Measurements from ENCODE around the gene C19orf25. TPM values are rescaled to one million over a fixed set of nuclear protein-coding genes. Genes with fewer than 3 reads are reported as not detected.

Gene C19orf25
- total and polyA plus RNA-seq, 2 donors (not counting 1 experiment from before 2014, with no cell fraction given) = 34.2 to 68.3 TPM

DNA sequence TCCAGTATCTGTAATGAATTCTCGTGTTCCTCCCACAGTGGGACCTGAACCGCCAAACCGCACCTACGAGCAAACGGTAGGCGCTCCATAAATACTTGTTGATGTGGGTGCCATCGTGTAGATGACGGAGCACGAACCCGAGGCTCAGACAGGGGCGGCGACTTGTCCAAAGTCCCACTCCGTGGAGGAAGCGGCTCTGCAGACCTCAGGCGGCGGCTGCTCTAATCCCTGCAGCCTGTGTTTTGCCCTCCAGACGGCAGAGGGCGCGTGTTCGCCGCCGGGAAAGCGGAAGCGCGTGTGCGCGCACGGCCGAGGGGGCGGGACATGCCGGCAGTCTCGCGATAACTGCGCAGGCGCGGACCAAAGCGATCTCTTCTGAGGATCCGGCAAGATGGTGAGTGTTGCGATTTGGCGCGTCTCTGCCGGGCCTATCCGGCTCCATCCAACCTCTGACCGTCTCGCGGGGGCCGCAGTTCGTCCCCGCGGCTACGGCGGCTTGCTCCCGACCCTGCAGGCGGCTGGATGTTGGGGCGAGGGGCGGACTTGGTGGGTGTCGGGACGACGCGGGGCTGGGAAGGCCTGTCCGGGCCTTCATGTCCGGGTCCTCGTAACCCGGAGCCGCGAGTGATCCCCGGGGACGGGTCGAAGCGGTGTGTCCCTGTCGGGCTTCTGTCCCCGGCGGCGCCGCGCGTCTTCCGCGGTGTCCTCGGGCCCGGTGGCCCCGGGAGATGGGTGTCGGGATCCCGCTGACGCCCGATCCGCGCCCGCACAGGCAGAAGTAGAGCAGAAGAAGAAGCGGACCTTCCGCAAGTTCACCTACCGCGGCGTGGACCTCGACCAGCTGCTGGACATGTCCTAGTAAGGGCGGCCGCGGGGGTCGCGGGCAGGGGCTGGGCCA lies 40.7 kb downstream of the C19orf25 start, which contains the start of gene RPS15:
Gene RPS15 (plus strand): TSS at position 362 of the 898 bp plus-strand sequence. CDS start 30 bp downstream, at position 392.
- Mint-ChIP-seq H3K27me3 (no peaks in the 10 kb centered on the region), H3K27ac (peak within 1 kb of the TSS; percentile 99), H3K9me3 (ENCODE audit: insufficient read depth) (no peaks in the 10 kb centered on the region), H3K4me1 (peaks cover 18% of the 10 kb centered on the region), H3K4me3 (peak within 1 kb of the TSS; percentile 99)
- Histone ChIP-seq H3K4me2 (replicated peaks; ENCODE audit: low read depth, low read length, poor library complexity, severe bottlenecking) (peak within 1 kb of the TSS; percentile 91), H3K4me3 (ENCODE audit: control extremely low read depth in 1 of 5, extremely low read depth in 1 of 5, insufficient read depth in 1 of 5, low read depth in 2 of 5, low read length in 4 of 5) (peak within 1 kb of the TSS; percentile 45 to 100 (median 97)), H3K9ac (ENCODE audit: low read length) (peak within 1 kb of the TSS; percentile 99), H3K4me1 (ENCODE audit: control insufficient read depth in 2 of 2, insufficient read depth in 2 of 2, low read length in 2 of 2) (peaks cover 7 to 16% of the 10 kb centered on the region in 2 donors), H3K79me2 (ENCODE audit: control insufficient read depth, insufficient read depth, low read length) (peaks cover 27% of the 10 kb centered on the region), H3K9me3 (ENCODE audit: control extremely low read depth in 1 of 3, control insufficient read depth in 2 of 3, insufficient read depth in 1 of 3, low read length in 2 of 3) (no peaks in the 10 kb centered on the region), H3K27ac (ENCODE audit: low read length in 2 of 2) (peak within 1 kb of the TSS; percentile 94 to 95), H3K36me3 (replicated peaks in 1 of 2; ENCODE audit: control extremely low read depth in 1 of 2, control insufficient read depth in 1 of 2, extremely low read depth in 1 of 2, insufficient read depth in 2 of 2, low read length in 1 of 2) (peaks cover 0 to 44% of the 10 kb centered on the region in 2 experiments), H3K27me3 (replicated peaks in 1 of 4; ENCODE audit: control extremely low read depth in 1 of 4, control insufficient read depth in 3 of 4, insufficient read depth in 4 of 4, low read length in 3 of 4) (no peaks in the 10 kb centered on the region), H4K20me1 (ENCODE audit: control insufficient read depth, insufficient read depth, low read length, poor library complexity, severe bottlenecking) (peaks cover 64% of the 10 kb centered on the region), H2AFZ (ENCODE audit: insufficient read depth, low read depth, low read length, poor library complexity, severe bottlenecking) (peak within 1 kb of the TSS; percentile 82)
- DNase-seq = peak; percentile 98
- intact Hi-C loops (cut with micrococcal nuclease) = loop anchor here (1.0 kb wide), 1 partner anchor 31 kb away; the partner anchor contains the start of gene DAZAP1
- WGBS (ENCODE audit: insufficient coverage) = 2% methylated on average over 100 of the region's 100 CpGs
- POLR2A ChIA-PET = interaction anchor here (0.7 to 0.9 kb wide), 2 partner anchors 28 to 327 kb away, joined by 3 read pairs; no protein-coding TSS in a partner anchor
- CTCF ChIA-PET = interaction anchor here (0.7 to 1.4 kb wide), 6 partner anchors 20 to 122 kb away, joined by 3 to 4 read pairs (median 3); no protein-coding TSS in a partner anchor
- TF ChIP-seq, protein P1, sequence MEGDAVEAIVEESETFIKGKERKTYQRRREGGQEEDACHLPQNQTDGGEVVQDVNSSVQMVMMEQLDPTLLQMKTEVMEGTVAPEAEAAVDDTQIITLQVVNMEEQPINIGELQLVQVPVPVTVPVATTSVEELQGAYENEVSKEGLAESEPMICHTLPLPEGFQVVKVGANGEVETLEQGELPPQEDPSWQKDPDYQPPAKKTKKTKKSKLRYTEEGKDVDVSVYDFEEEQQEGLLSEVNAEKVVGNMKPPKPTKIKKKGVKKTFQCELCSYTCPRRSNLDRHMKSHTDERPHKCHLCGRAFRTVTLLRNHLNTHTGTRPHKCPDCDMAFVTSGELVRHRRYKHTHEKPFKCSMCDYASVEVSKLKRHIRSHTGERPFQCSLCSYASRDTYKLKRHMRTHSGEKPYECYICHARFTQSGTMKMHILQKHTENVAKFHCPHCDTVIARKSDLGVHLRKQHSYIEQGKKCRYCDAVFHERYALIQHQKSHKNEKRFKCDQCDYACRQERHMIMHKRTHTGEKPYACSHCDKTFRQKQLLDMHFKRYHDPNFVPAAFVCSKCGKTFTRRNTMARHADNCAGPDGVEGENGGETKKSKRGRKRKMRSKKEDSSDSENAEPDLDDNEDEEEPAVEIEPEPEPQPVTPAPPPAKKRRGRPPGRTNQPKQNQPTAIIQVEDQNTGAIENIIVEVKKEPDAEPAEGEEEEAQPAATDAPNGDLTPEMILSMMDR (IDR thresholded peaks at IDR 0.05) = peak; percentile 95
- TF ChIP-seq EZH2 (IDR thresholded peaks at IDR 0.05; ENCODE audit: borderline replicate concordance, insufficient read depth, low read depth, low read length, poor library complexity, severe bottlenecking) = no peak
- peak; percentile 94 for ATAC-seq (ENCODE audit: low read depth)

Measured in B cell (primary cell).